GM21526 (cell line): ENCODE measurements around the gene EGLN1.
"Not testable (repeated sequence)": the region's sequence is repeated elsewhere in the genome, so short reads cannot be mapped to it uniquely, and the experiment has no call there.

ENCODE experiments used
- ATAC-seq: cut with Tn5 transposase; IDR thresholded peaks from one replicate; pipeline ENCODE4 v1.9.1; 2021; ENCODE audit warnings: moderate library complexity; ENCODE audit not compliant: unreplicated experiment, low FRiP score

The EGLN1 gene

DNA sequence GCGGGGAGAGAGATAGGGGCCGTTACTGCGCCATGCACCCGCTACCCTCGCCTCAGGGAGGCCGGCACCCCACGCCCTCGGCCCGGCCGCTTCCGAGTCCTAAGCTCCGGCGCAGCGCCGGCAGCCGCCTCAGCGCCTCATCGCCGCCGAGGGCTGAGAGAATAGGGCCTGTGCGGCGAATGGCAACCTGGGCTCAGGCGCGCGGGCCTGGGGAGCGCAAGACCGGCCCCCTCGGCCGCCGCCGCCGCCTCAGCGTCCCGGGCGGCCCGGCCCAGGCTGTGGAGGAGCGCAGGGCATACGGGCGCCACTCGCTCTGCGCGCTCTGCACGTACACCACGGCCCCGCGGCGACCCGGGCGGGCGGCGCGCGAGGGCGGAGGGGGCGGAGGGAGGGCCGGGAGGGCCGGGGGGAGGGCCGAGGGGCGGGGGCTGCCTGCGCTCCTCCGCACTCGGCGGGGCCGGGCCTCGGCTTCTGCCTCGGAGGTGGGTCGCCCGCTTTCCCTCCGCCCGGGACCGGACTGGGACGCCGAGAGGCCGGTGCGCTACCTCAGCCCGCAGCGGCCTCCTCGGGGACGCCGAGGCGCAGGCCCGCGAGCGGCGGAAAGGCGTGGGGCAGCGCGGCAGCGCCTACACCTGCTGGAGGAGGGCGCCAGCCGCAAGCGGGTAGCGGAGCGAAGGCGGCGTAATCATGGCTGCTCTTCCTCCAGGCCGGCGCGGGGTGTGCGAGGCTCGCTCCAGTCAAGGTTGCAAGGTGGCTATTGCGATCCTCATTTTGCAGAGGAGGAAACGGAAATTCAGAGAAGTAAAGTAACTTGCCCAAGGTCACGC lies at the start of gene EGLN1:
TSS of gene EGLN1 (minus strand) at position 317 of the 827 bp plus-strand sequence. CDS start 399 bp downstream, outside the sequence.
- ATAC-seq, result peak; percentile 76

DNA sequence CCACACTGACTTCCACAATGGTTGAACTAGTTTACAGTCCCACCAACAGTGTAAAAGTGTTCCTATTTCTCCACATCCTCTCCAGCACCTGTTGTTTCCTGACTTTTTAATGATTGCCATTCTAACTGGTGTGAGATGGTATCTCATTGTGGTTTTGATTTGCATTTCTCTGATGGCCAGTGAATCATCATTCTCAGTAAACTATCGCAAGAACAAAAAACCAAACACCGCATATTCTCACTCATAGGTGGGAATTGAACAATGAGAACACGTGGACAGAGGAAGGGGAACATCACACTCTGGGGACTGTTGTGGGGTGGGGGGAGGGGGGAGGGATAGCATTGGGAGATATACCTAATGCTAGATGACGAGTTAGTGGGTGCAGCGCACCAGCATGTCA lies 49.4 kb upstream of the EGLN1 start:
- not testable (repeated sequence) for ATAC-seq

- not testable (repeated sequence) for ATAC-seq
Measured at GRCh38 chr1:231471027-231471426, 48.9 kb upstream of the EGLN1 start.

- no peak for ATAC-seq
Measured at GRCh38 chr1:231467986-231468385, 45.9 kb upstream of the EGLN1 start.

DNA sequence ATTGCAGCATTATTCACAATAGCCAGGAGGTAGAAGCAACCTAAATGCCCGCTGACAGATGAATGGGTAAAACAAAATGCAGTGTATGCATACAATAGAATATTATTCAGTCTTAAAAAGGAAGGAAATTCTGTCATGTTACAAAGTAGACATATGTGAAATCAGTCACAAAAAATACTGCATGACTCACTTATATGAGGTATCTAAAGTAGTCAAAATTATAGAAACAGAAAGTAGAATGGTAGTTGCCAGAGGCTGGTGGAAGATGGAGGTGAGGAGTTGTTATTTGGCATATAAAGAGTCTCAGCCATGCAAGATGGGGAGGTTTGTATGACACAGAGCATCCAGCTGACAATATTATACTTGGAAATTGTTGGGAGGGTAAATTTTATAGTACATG lies 43.0 kb upstream of the EGLN1 start:
- ATAC-seq, result no peak

DNA sequence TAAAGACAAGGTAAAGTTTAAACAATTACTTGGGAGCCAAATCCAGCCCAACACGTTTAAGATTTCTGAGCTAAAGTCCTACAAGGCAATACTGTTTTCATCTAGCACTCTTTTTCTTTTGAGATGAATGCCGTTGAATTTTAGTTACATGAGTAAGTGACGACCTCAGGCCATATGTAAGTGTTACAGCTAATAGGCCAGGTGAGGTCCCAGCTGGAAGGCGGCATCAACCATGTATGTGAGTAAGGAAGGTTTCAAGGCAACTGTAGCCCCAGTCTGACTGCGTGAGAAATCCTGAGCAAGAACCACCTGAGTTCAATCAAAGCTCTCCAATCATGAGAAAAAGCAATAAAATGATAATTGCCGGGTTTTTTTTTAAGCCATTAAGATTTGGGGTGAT lies 41.5 kb upstream of the EGLN1 start:
- ATAC-seq, result no peak

- ATAC-seq, result no peak
Measured at GRCh38 chr1:231460614-231461013, 38.5 kb upstream of the EGLN1 start.

GRCh38 chr1:231459438-231459837 lies 37.4 kb upstream of the EGLN1 start:
- not testable (repeated sequence) for ATAC-seq

DNA sequence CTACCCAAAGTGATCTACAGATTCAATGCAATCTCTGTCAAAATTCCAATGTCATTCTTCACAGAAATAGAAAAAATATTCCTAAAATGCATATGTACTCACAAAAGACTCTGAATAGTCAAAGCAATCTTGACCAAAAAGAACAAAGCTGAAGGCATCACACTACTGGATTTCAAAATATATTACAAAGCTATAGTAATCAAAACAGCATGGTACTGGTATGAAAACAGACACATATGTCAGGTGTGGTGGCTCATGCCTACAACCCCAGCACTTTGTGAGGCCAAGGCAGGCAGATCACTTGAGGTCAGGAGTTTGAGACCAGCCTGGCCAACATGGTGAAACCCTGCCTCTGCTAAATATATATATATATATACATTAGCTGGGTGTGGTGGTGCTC lies 35.9 kb upstream of the EGLN1 start:
- ATAC-seq, result not testable (repeated sequence)

- ATAC-seq, result not testable (repeated sequence)
Measured at GRCh38 chr1:231454133-231454532, 32.0 kb upstream of the EGLN1 start.

GRCh38 chr1:231446138-231446537 lies 24.1 kb upstream of the EGLN1 start:
- no peak for ATAC-seq

- no peak for ATAC-seq
Measured at GRCh38 chr1:231444059-231444458, 22.0 kb upstream of the EGLN1 start.

DNA sequence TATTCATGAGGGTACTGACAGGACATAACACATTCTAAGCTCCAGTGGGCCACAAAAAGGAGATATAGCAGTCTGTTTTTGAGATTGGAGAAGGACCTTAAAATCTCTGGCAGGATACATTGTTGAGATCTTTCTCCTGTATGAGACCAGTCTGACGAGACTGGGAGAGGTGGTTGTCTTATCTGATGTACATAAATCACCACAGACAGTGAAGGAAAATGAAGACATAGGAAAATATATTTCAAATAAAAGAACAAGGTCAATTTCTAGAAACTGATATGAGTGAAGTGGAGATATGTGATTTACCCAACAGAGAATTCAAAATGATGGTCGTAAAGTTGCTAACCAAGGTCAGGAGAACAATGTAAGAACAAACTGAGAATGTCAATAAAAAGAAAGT lies 21.3 kb upstream of the EGLN1 start:
- ATAC-seq, result no peak

GRCh38 chr1:231442735-231443134 lies 20.6 kb upstream of the EGLN1 start:
- ATAC-seq, result no peak

DNA sequence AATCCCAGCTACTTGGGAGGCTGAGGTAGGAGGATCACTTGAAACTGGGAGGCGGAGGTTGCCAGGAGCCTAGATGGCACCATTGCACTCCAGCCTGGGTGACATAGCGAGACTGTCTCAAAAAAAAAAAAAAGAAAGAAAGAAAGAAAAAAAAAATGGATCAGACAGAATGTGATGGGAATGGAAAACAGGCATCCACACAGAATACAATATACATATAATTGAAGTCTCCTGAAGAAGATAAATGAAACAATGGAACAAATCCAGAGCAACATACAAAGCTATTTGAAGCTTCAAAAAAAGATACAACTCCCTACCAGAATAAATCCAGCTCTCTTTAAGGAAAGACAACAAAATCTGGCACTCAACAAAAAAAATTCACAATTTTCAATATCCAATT lies 10.9 kb upstream of the EGLN1 start:
- ATAC-seq, result no peak

DNA sequence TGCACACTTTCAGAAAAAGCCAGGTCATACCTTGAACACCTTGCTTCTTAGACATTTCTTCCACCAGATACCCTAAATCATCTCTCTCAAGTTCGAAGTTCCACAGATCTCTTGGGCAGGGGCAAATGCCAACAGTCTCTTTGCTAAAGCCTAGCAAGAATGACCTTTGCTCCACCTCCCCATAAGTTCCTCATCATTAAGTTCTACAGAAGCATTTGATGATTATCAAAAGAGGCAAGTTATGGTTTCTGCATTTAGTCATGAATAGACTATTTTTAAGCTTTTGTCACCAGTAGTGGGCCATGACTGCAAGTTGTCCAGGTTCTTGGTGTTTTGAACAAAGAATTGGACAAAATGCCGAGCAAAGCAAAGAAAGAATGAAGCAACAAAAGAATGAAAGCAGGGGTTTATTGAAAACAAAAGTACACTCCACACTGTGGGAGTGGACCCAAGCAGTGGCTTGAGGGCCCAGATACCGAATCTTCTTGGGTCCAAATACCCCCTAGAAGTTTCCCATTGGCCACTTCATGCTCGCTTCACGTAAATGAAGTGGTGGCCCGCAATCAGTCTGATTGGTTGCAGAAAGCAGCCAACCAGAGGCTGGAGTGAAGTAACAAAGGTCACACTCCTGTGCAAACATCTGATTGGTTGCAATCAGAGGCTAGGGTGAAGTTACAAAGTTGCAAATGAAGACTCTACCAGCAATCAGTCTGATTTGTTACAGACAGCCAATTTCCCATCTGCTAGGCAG lies 9.8 kb upstream of the EGLN1 start:
- no peak for ATAC-seq

GRCh38 chr1:231430678-231431352 lies 8.7 kb upstream of the EGLN1 start:
- ATAC-seq, result not testable (repeated sequence)

- no peak for ATAC-seq
Measured at GRCh38 chr1:231428377-231428776, 6.3 kb upstream of the EGLN1 start.

DNA sequence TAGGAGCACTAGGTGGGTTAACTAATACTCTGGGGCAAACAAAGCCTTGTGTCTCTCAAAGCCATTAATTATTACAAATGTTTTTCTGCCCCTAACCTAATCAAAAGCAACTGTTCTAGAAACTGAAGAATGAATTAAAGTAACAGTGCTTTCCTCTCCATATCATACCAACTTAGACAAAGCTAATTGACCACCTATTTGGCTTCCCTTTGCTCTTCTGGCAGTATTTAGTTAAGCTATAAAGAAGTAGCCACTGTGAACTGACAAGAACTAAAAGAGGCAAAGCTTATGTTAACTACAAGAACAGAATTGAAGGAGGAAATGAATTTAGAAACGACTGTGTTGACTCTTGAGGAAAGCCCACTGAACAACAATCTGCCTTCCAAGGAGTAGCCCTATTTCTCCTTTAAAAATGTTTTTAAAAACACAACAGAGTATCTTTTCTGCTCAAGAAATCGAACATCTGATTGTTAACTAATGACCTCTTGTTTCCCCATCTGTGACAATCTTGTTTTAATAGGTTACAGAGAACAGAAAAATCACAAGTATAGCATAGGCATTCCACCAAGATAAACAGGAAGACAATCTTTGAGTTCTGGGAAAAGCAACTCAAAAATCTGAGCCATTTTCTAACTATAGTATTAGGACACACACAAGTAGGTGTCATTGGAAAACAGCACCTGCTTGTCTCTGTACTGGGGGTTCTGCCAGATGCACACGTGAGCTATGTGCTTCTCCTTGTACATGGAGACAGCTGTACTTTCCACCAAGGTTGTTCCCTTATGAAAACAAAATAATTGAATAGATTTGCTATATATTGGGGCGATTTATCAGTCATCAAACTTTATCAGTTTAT lies 3.1 kb upstream of the EGLN1 start:
- no peak for ATAC-seq

- no peak for ATAC-seq
Measured at GRCh38 chr1:231423648-231424047, 1.6 kb upstream of the EGLN1 start.
